Stimulated activated CD4-positive, alpha-beta T cell treated with anti-CD3 and anti-CD28 coated beads, TNF-alpha, amount 100 ng/mL, for 4 hours (primary cell): ENCODE data around the gene HIPK1.
"Not testable (repeated sequence)": the region's sequence is repeated elsewhere in the genome, so short reads cannot be mapped to it uniquely, and the experiment has no call there.

ENCODE experiments used
- DNase-seq, 3 experiments: peaks; one replicate each; pipeline ENCODE4 v3.0.0-alpha.2; 2020; ENCODE audit warnings: low read depth in 3 of 3

HIPK1 gene

GRCh38 chr1:113945329-113945728, 16.2 kb downstream of the HIPK1 start:
- DNase-seq = no peak

GRCh38 chr1:113946112-113946511, 17.0 kb downstream of the HIPK1 start:
- no peak for DNase-seq

- DNase-seq = no peak
Observed at GRCh38 chr1:113946678-113947387, 17.7 kb downstream of the HIPK1 start.

GRCh38 chr1:113947388-113948107, 18.4 kb downstream of the HIPK1 start:
- DNase-seq = no peak

GRCh38 chr1:113948151-113948550, 19.0 kb downstream of the HIPK1 start:
- not testable (repeated sequence) for DNase-seq

GRCh38 chr1:113949007-113949406, 19.9 kb downstream of the HIPK1 start:
- no peak for DNase-seq

- DNase-seq = no peak
Observed at GRCh38 chr1:113950908-113951307, 21.8 kb downstream of the HIPK1 start.

GRCh38 chr1:113951719-113952118, 22.6 kb downstream of the HIPK1 start:
- no peak for DNase-seq

GRCh38 chr1:113957984-113958383, 28.9 kb downstream of the HIPK1 start:
- DNase-seq = no peak

- DNase-seq = no peak
Observed at GRCh38 chr1:113958691-113959090, 29.6 kb downstream of the HIPK1 start.

GRCh38 chr1:113963281-113963906, 34.3 kb downstream of the HIPK1 start:
- no peak for DNase-seq

GRCh38 chr1:113965703-113966412, 36.7 kb downstream of the HIPK1 start:
- DNase-seq = no peak

- DNase-seq = no peak
Observed at GRCh38 chr1:113972954-113973353, 43.8 kb downstream of the HIPK1 start.

- no peak for DNase-seq
Observed at GRCh38 chr1:113975211-113975895, 46.2 kb downstream of the HIPK1 start.

- DNase-seq = no peak
Observed at GRCh38 chr1:113976609-113977278, 47.6 kb downstream of the HIPK1 start.

- DNase-seq = no peak
Observed at GRCh38 chr1:113977906-113978305, 48.8 kb downstream of the HIPK1 start.

GRCh38 chr1:113978863-113979702, 50.0 kb downstream of the HIPK1 start, which contains the start of gene OLFML3:
OLFML3 (plus strand) TSS chr1:113979474; CDS start chr1:113979517, 43 bp downstream.
- DNase-seq = no peak

- no peak for DNase-seq
Observed at GRCh38 chr1:113980110-113980509, 51.0 kb downstream of the HIPK1 start.

- DNase-seq = no peak
Observed at GRCh38 chr1:113981962-113982931, 53.1 kb downstream of the HIPK1 start.
